Naive thymus-derived CD8-positive, alpha-beta T cell (primary cell): ENCODE data around the gene MCF2L. TPM values are rescaled to one million over a fixed set of nuclear protein-coding genes. Genes with fewer than 3 reads are reported as not detected.

Experiments
- ATAC-seq, 2 donors: fragments of 150-1000 bp; cut with Tn5 transposase in 1 of 2; sonication (Bioruptor Pico), chemical (Tn5 transposase) in 1 of 2; 1 replicate in 1 of 2; 2 replicates in 1 of 2; pipeline ENCODE4 v1.10.0; 2021; ENCODE audit warnings: mild to moderate bottlenecking in 2 of 2, moderate library complexity in 2 of 2
- POLR2A ChIA-PET: fragments of 350-600 bp; sonication (Branson Sonifier 250); formaldehyde crosslinking; loops from one replicate; lab custom pipeline; 2021; ENCODE audit warnings: antibody characterized with exemption; lab: Charles Lee
- DNase-seq, 10 donors: peaks; one replicate each; pipeline versions ENCODE4 v3.0.0 to v3.0.0-alpha.2; 2020 to 2022
- H3K27ac Mint-ChIP-seq, 10 donors: one replicate each; pipeline ENCODE4 v1.8.0; 2020 to 2022; ENCODE audit warnings: mild to moderate bottlenecking in 10 of 10, mixed read lengths in 10 of 10, moderate library complexity in 4 of 10, inconsistent platforms in 1 of 10
- H3K27me3 Mint-ChIP-seq, 5 donors: one replicate each; pipeline ENCODE4 v1.8.0; 2021 to 2022; ENCODE audit warnings: mixed read lengths in 5 of 5
- H3K36me3 Mint-ChIP-seq, 3 donors: one replicate each; pipeline ENCODE4 v1.8.0; 2020 to 2022; ENCODE audit warnings: mixed read lengths in 3 of 3, mild to moderate bottlenecking in 2 of 3, inconsistent platforms in 1 of 3
- H3K4me1 Mint-ChIP-seq, 4 donors: one replicate each; pipeline ENCODE4 v1.8.0; 2021 to 2022; ENCODE audit warnings: mixed read lengths in 4 of 4
- H3K4me3 Mint-ChIP-seq, 10 donors: one replicate each; pipeline ENCODE4 v1.8.0; 2020 to 2022; ENCODE audit warnings: mild to moderate bottlenecking in 10 of 10, mixed read lengths in 10 of 10, moderate library complexity in 6 of 10, inconsistent platforms in 1 of 10
- H3K9me3 Mint-ChIP-seq, 9 donors: one replicate each; pipeline ENCODE4 v1.8.0; 2020 to 2022; ENCODE audit warnings: mixed read lengths in 9 of 9, mild to moderate bottlenecking in 3 of 9, inconsistent platforms in 1 of 9, moderate library complexity in 1 of 9
- polyA plus RNA-seq, 3 donors: library from polyadenylated mRNA; unstranded; fragments of 300-500 nt; fragmentation: Illumina TruSeq; gene quantifications; one replicate each; pipeline ENCODE4 v1.2.3, GENCODE V29; 2021
- total RNA-seq, 8 experiments: library from RNA in 2 of 8; stranded (reverse) in 2 of 8; gene quantifications; one replicate each; pipeline ENCODE4 v1.2.3 and lab custom pipeline; 2021 to 2026

MCF2L gene
- total and polyA plus RNA-seq, 5 experiments from 2014 or later: 0.81 to 30.3 (median 4.4) TPM

- POLR2A ChIA-PET: no interaction called here
- peaks cover 0 to 18% (median 6%) of the 10 kb centered on the region in 3 donors for H3K36me3 Mint-ChIP-seq
These were observed 72.3 kb downstream of the MCF2L start for GRCh38 chr13:113041293-113041690.

GRCh38 chr13:113041896-113042295 is 72.9 kb downstream of the MCF2L start:
- POLR2A ChIA-PET: no interaction called here
- no peak overlapping the region for H3K4me3 Mint-ChIP-seq
- H3K9me3 Mint-ChIP-seq: no peaks in the 10 kb centered on the region
- ATAC-seq: no peak
- H3K4me1 Mint-ChIP-seq: no peaks in the 10 kb centered on the region
- H3K36me3 Mint-ChIP-seq: peaks cover 0 to 24% (median 10%) of the 10 kb centered on the region in 3 donors
- H3K27me3 Mint-ChIP-seq: no peaks in the 10 kb centered on the region
- H3K27ac Mint-ChIP-seq: no peak overlapping the region
- no peak for DNase-seq

More at GRCh38 chr13:113041293-113041690, 72.3 kb downstream of the MCF2L start:
- ATAC-seq: no peak
- no peaks in the 10 kb centered on the region for H3K4me1 Mint-ChIP-seq
- no peak overlapping the region for H3K27ac Mint-ChIP-seq
- H3K9me3 Mint-ChIP-seq: no peaks in the 10 kb centered on the region
- H3K4me3 Mint-ChIP-seq: no peak overlapping the region
- DNase-seq: no peak
- no peaks in the 10 kb centered on the region for H3K27me3 Mint-ChIP-seq

GRCh38 chr13:113042456-113042855 is 73.4 kb downstream of the MCF2L start:
- H3K36me3 Mint-ChIP-seq: peaks cover 0 to 27% (median 11%) of the 10 kb centered on the region in 3 donors
- no peak for ATAC-seq
- H3K27me3 Mint-ChIP-seq: no peaks in the 10 kb centered on the region
- no peak overlapping the region for H3K4me3 Mint-ChIP-seq
- no peak for DNase-seq
- POLR2A ChIA-PET: no interaction called here
- no peaks in the 10 kb centered on the region for H3K9me3 Mint-ChIP-seq
- H3K4me1 Mint-ChIP-seq: no peaks in the 10 kb centered on the region
- peak overlapping the region in 1 of 10 donors; percentile 27 for H3K27ac Mint-ChIP-seq

GRCh38 chr13:113043001-113043630 is 74.1 kb downstream of the MCF2L start:
- no peaks in the 10 kb centered on the region for H3K9me3 Mint-ChIP-seq
- no peak overlapping the region for H3K4me3 Mint-ChIP-seq
- H3K36me3 Mint-ChIP-seq: peaks cover 0 to 25% (median 11%) of the 10 kb centered on the region in 3 donors
- H3K4me1 Mint-ChIP-seq: no peaks in the 10 kb centered on the region
- H3K27ac Mint-ChIP-seq: no peak overlapping the region
- POLR2A ChIA-PET: no interaction called here
- no peaks in the 10 kb centered on the region for H3K27me3 Mint-ChIP-seq
- no peak for DNase-seq
- ATAC-seq: no peak

GRCh38 chr13:113043931-113044330 is 74.9 kb downstream of the MCF2L start:
- ATAC-seq: no peak
- no peaks in the 10 kb centered on the region for H3K9me3 Mint-ChIP-seq
- H3K27me3 Mint-ChIP-seq: no peaks in the 10 kb centered on the region
- no peak overlapping the region for H3K4me3 Mint-ChIP-seq
- POLR2A ChIA-PET: no interaction called here
- no peak for DNase-seq
- peaks cover 0 to 25% (median 11%) of the 10 kb centered on the region in 3 donors for H3K36me3 Mint-ChIP-seq
- no peak overlapping the region for H3K27ac Mint-ChIP-seq
- H3K4me1 Mint-ChIP-seq: no peaks in the 10 kb centered on the region

- no peaks in the 10 kb centered on the region for H3K27me3 Mint-ChIP-seq
- POLR2A ChIA-PET: no interaction called here
- peaks cover 0 to 25% (median 11%) of the 10 kb centered on the region in 3 donors for H3K36me3 Mint-ChIP-seq
- ATAC-seq: no peak
- no peaks in the 10 kb centered on the region for H3K4me1 Mint-ChIP-seq
- H3K9me3 Mint-ChIP-seq: no peaks in the 10 kb centered on the region
- H3K4me3 Mint-ChIP-seq: no peak overlapping the region
- H3K27ac Mint-ChIP-seq: no peak overlapping the region
- peak in 1 of 10 donors; percentile 7 for DNase-seq
These were observed 75.5 kb downstream of the MCF2L start for GRCh38 chr13:113044391-113045114.

GRCh38 chr13:113045251-113046127 is 76.5 kb downstream of the MCF2L start:
- H3K27me3 Mint-ChIP-seq: no peaks in the 10 kb centered on the region

GRCh38 chr13:113046128-113046882 is 77.3 kb downstream of the MCF2L start:
- Mint-ChIP-seq H3K27me3 (no peaks in the 10 kb centered on the region), H3K4me3 (no peak overlapping the region), H3K27ac (peak overlapping the region in 1 of 10 donors; percentile 24), H3K4me1 (peaks cover 0 to 4% (median 0%) of the 10 kb centered on the region in 4 donors), H3K9me3 (no peaks in the 10 kb centered on the region), H3K36me3 (peaks cover 0 to 28% (median 11%) of the 10 kb centered on the region in 3 donors)
- no peak for ATAC-seq
- no peak for DNase-seq
- POLR2A ChIA-PET: no interaction called here

More at GRCh38 chr13:113045251-113046127, 76.5 kb downstream of the MCF2L start:
- no peak for ATAC-seq
- no peak overlapping the region for H3K4me3 Mint-ChIP-seq
- DNase-seq: peak in 1 of 10 donors; percentile 4
- POLR2A ChIA-PET: no interaction called here
- peaks cover 0 to 4% (median 0%) of the 10 kb centered on the region in 4 donors for H3K4me1 Mint-ChIP-seq
- H3K36me3 Mint-ChIP-seq: peaks cover 0 to 28% (median 11%) of the 10 kb centered on the region in 3 donors
- H3K27ac Mint-ChIP-seq: no peak overlapping the region
- H3K9me3 Mint-ChIP-seq: no peaks in the 10 kb centered on the region

- Mint-ChIP-seq H3K27ac (no peak overlapping the region), H3K9me3 (no peaks in the 10 kb centered on the region), H3K36me3 (peaks cover 0 to 28% (median 11%) of the 10 kb centered on the region in 3 donors), H3K4me3 (no peak overlapping the region), H3K4me1 (peaks cover 0 to 4% (median 0%) of the 10 kb centered on the region in 4 donors), H3K27me3 (no peaks in the 10 kb centered on the region)
- DNase-seq (no peak), ATAC-seq (no peak)
- POLR2A ChIA-PET: no interaction called here
These were observed 77.8 kb downstream of the MCF2L start for GRCh38 chr13:113046883-113047244.

GRCh38 chr13:113047587-113047986 is 78.6 kb downstream of the MCF2L start:
- no peak for ATAC-seq
- Mint-ChIP-seq H3K27ac (no peak overlapping the region), H3K27me3 (no peaks in the 10 kb centered on the region), H3K4me1 (peaks cover 0 to 5% (median 0%) of the 10 kb centered on the region in 4 donors), H3K9me3 (no peaks in the 10 kb centered on the region), H3K4me3 (no peak overlapping the region), H3K36me3 (peaks cover 0 to 31% (median 11%) of the 10 kb centered on the region in 3 donors)
- DNase-seq: no peak
- POLR2A ChIA-PET: no interaction called here

- Mint-ChIP-seq H3K27ac (no peak overlapping the region), H3K9me3 (no peaks in the 10 kb centered on the region), H3K4me1 (peaks cover 0 to 7% (median 0%) of the 10 kb centered on the region in 4 donors), H3K4me3 (no peak overlapping the region), H3K36me3 (peaks cover 0 to 37% (median 11%) of the 10 kb centered on the region in 3 donors), H3K27me3 (no peaks in the 10 kb centered on the region)
- ATAC-seq: no peak
- POLR2A ChIA-PET: no interaction called here
- DNase-seq: no peak
These were observed 79.8 kb downstream of the MCF2L start for GRCh38 chr13:113048766-113049165.

GRCh38 chr13:113049521-113049941 is 80.5 kb downstream of the MCF2L start:
- no peaks in the 10 kb centered on the region for H3K27me3 Mint-ChIP-seq
- POLR2A ChIA-PET: no interaction called here

More at GRCh38 chr13:113049521-113049941, 80.5 kb downstream of the MCF2L start:
- Mint-ChIP-seq H3K9me3 (no peaks in the 10 kb centered on the region), H3K4me3 (no peak overlapping the region), H3K27ac (no peak overlapping the region), H3K4me1 (peaks cover 0 to 7% (median 0%) of the 10 kb centered on the region in 4 donors), H3K36me3 (peaks cover 0 to 37% (median 11%) of the 10 kb centered on the region in 3 donors)
- DNase-seq (peak in 1 of 10 donors; percentile 16), ATAC-seq (no peak)
